ENCODE measurements around the gene DGKK. TPM values are rescaled to one million over a fixed set of nuclear protein-coding genes. Genes with fewer than 3 reads are reported as not detected.

The DGKK gene, protein sequence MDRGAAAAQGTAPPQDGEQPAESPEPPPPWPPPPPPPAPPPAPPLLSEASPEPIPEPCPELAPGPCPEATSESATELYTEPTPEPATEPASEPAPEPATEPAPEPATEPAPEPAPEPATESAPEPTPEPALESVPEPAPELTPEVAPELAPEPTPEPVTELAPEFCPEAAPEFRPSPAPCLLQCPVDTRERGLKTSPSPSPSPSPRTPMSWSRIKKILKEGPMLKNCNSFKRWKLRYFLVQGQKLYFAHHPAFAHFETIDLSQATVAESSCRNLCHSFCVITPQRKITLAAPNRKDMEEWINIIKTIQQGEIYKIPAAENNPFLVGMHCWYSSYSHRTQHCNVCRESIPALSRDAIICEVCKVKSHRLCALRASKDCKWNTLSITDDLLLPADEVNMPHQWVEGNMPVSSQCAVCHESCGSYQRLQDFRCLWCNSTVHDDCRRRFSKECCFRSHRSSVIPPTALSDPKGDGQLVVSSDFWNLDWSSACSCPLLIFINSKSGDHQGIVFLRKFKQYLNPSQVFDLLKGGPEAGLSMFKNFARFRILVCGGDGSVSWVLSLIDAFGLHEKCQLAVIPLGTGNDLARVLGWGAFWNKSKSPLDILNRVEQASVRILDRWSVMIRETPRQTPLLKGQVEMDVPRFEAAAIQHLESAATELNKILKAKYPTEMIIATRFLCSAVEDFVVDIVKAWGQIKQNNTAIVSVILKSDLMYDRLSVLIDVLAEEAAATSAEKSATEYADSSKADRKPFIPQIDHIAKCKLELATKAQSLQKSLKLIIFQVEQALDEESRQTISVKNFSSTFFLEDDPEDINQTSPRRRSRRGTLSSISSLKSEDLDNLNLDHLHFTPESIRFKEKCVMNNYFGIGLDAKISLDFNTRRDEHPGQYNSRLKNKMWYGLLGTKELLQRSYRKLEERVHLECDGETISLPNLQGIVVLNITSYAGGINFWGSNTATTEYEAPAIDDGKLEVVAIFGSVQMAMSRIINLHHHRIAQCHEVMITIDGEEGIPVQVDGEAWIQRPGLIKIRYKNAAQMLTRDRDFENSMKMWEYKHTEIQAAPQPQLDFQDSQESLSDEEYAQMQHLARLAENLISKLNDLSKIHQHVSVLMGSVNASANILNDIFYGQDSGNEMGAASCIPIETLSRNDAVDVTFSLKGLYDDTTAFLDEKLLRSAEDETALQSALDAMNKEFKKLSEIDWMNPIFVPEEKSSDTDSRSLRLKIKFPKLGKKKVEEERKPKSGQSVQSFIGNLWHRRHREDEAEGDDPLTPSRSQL
- under 0.01 TPM in 1 of 2 replicates, not detected in the other for total RNA-seq

DNA sequence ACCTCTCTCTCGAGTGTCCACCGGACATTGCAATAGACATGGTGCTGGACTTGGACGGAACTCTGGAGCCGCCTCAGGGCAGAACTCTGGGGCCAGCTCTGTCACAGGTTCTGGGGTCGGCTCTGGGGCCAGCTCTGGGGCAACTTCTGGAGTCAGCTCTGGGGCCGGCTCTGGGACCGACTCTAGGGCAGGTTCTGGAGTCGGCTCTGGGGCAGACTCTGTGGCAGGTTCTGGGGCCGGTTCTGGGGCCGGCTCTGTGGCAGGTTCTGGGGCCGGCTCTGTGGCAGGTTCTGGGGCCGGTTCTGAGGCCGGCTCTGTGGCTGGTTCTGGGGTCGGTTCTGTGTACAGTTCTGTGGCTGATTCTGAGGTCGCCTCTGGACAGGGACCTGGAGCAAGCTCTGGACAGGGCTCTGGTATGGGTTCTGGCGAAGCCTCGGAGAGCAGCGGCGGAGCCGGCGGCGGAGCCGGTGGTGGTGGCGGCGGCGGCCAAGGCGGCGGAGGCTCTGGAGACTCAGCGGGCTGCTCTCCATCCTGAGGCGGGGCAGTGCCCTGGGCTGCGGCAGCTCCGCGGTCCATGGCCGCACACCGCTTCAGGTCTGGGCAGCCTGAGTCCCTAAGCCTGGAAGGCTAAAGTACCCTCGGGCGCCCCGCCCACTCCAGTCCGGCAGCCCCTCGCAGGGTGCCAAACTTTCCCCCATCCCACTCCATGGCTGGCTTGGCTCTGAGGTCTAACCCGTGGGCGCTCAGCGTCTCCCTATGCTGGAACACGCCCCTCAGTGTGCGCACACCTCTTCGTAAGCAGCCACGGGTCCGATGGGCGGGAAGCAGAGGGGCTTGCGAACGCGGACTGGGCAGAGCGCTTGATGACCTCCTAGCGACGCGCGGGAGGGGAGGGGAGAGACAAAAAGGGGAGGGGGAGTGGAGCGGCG is at the start of gene DGKK:
Gene DGKK, minus strand, starts transcription at position 723 of the 929 bp plus-strand sequence. Its CDS starts 147 bp downstream, at position 576.

